NCI-H1436 (cell line): ENCODE measurements around the gene ARHGEF39.
"Not testable (repeated sequence)": the region's sequence is repeated elsewhere in the genome, so short reads cannot be mapped to it uniquely, and the experiment has no call there.

ENCODE experiments used
- DNase-seq: peaks from one replicate; lab custom pipeline; 2025; lab: John Stamatoyannopoulos, UW

The ARHGEF39 gene

GRCh38 chr9:35650341-35651158 is 14.4 kb downstream of the ARHGEF39 start, which contains the start of gene SIT1:
TSS of gene SIT1 (minus strand) at chr9:35650931. CDS start at chr9:35650853, 78 bp downstream.
- DNase-seq: peak; percentile 50

GRCh38 chr9:35649431-35650340 is 15.3 kb downstream of the ARHGEF39 start:
- DNase-seq: no peak

GRCh38 chr9:35646533-35647265 is 18.3 kb downstream of the ARHGEF39 start:
- DNase-seq: peak; percentile 86

- no peak for DNase-seq
Measured at GRCh38 chr9:35646153-35646532, 18.9 kb downstream of the ARHGEF39 start.

GRCh38 chr9:35645736-35646135 is 19.3 kb downstream of the ARHGEF39 start:
- DNase-seq: not testable (repeated sequence)

GRCh38 chr9:35643046-35643445 is 21.9 kb downstream of the ARHGEF39 start:
- no peak for DNase-seq

GRCh38 chr9:35641478-35641877 is 23.5 kb downstream of the ARHGEF39 start:
- DNase-seq: not testable (repeated sequence)

- DNase-seq: not testable (repeated sequence)
Measured at GRCh38 chr9:35640431-35640830, 24.6 kb downstream of the ARHGEF39 start.

- no peak for DNase-seq
Measured at GRCh38 chr9:35639631-35640030, 25.4 kb downstream of the ARHGEF39 start.

GRCh38 chr9:35639225-35639624 is 25.8 kb downstream of the ARHGEF39 start:
- not testable (repeated sequence) for DNase-seq

GRCh38 chr9:35638751-35639150 is 26.2 kb downstream of the ARHGEF39 start:
- not testable (repeated sequence) for DNase-seq

- not testable (repeated sequence) for DNase-seq
Measured at GRCh38 chr9:35637427-35637955, 27.5 kb downstream of the ARHGEF39 start.

- DNase-seq: not testable (repeated sequence)
Measured at GRCh38 chr9:35636877-35637246, 28.1 kb downstream of the ARHGEF39 start.

- DNase-seq: no peak
Measured at GRCh38 chr9:35636135-35636876, 28.7 kb downstream of the ARHGEF39 start.

GRCh38 chr9:35635730-35636129 is 29.3 kb downstream of the ARHGEF39 start:
- DNase-seq: no peak

GRCh38 chr9:35629597-35629996 is 35.4 kb downstream of the ARHGEF39 start:
- no peak for DNase-seq

- DNase-seq: no peak
Measured at GRCh38 chr9:35628389-35628991, 36.5 kb downstream of the ARHGEF39 start.

- DNase-seq: no peak
Measured at GRCh38 chr9:35627575-35627974, 37.4 kb downstream of the ARHGEF39 start.

- DNase-seq: no peak
Measured at GRCh38 chr9:35619800-35620158, 45.2 kb downstream of the ARHGEF39 start.
